ENCODE measurements around the gene CAV3. TPM values are rescaled to one million over a fixed set of nuclear protein-coding genes. Genes with fewer than 3 reads are reported as not detected.
A peak's percentile ranks its signal among the peaks of the same experiment; 100 is the strongest.

CAV3 gene
- total and polyA plus RNA-seq, 2 experiments from 2014 or later = 0.15 TPM; not detected in 1

- Histone ChIP-seq H3K4me1 (ENCODE audit: insufficient read depth) (peaks cover 21% of the 10 kb centered on the region), H3K27me3 (replicated peaks; ENCODE audit: insufficient read depth) (no peaks in the 10 kb centered on the region), H3K27ac (no peak overlapping the region), H3K36me3 (ENCODE audit: low read depth) (peaks cover 27% of the 10 kb centered on the region), H2AFZ (no peak overlapping the region), H3K4me2 (ENCODE audit: unreplicated experiment) (no peak overlapping the region), H3K4me3 (no peak overlapping the region), H3K9me2 (ENCODE audit: insufficient read depth) (no peaks in the 10 kb centered on the region), H3F3A (ENCODE audit: insufficient read depth) (peaks cover 72% of the 10 kb centered on the region), H3K9me3 (ENCODE audit: low read depth) (no peaks in the 10 kb centered on the region), H4K20me1 (ENCODE audit: insufficient read depth) (no peaks in the 10 kb centered on the region), H3K79me2 (ENCODE audit: insufficient read depth) (peaks cover 33% of the 10 kb centered on the region), H3K9ac (no peak overlapping the region)
- in situ Hi-C loops (cut with MboI) = loop anchor here (25.0 kb wide), 1 partner anchor 557 kb away; no protein-coding TSS in a partner anchor
- 58 to 59% methylated on average over 6 of the region's 6 CpGs for WGBS, 2 experiments (ENCODE audit: low coverage in 1 of 2, low lambda C conversion rate in 2 of 2, missing lambda C conversion rate in 2 of 2)
- peak; percentile 60 for DNase-seq
- TF ChIP-seq EZH2 (IDR thresholded peaks at IDR 0.05; ENCODE audit: insufficient read depth, poor library complexity, severe bottlenecking) = no peak
- TF ChIP-seq EZH2phosphoT487 (IDR thresholded peaks at IDR 0.05; ENCODE audit: insufficient read depth, low read depth) = no peak
Observed at GRCh38 chr3:8755564-8756237, 22.1 kb downstream of the CAV3 start.

- H3K27me3 ChIP-seq (replicated peaks; ENCODE audit: insufficient read depth) = no peaks in the 10 kb centered on the region
- H4K20me1 ChIP-seq (ENCODE audit: insufficient read depth) = no peaks in the 10 kb centered on the region
- no peaks in the 10 kb centered on the region for H3K9me2 ChIP-seq (ENCODE audit: insufficient read depth)
- no peak for TF ChIP-seq EZH2 (IDR thresholded peaks at IDR 0.05; ENCODE audit: insufficient read depth, poor library complexity, severe bottlenecking)
- TF ChIP-seq EZH2phosphoT487 (IDR thresholded peaks at IDR 0.05; ENCODE audit: insufficient read depth, low read depth) = no peak
- no peak overlapping the region for H2AFZ ChIP-seq
- H3K79me2 ChIP-seq (ENCODE audit: insufficient read depth) = peaks cover 37% of the 10 kb centered on the region
- DNase-seq = peak; percentile 68
- peaks cover 18% of the 10 kb centered on the region for H3K36me3 ChIP-seq (ENCODE audit: low read depth)
- H3K4me1 ChIP-seq (ENCODE audit: insufficient read depth) = peaks cover 21% of the 10 kb centered on the region
- no peak overlapping the region for H3K4me3 ChIP-seq
- peak overlapping the region; percentile 31 for H3K27ac ChIP-seq
- in situ Hi-C loops (cut with MboI) = loop anchor here (25.0 kb wide), 1 partner anchor 556 kb away; no protein-coding TSS in a partner anchor
- no peak overlapping the region for H3K4me2 ChIP-seq (ENCODE audit: unreplicated experiment)
- WGBS, 2 experiments (ENCODE audit: low coverage in 1 of 2, low lambda C conversion rate in 2 of 2, missing lambda C conversion rate in 2 of 2) = 72 to 73% methylated on average over 7 of the region's 7 CpGs
- H3F3A ChIP-seq (ENCODE audit: insufficient read depth) = peaks cover 66% of the 10 kb centered on the region
- H3K9ac ChIP-seq = no peak overlapping the region
- no peaks in the 10 kb centered on the region for H3K9me3 ChIP-seq (ENCODE audit: low read depth)
Observed at GRCh38 chr3:8756671-8757070, 23.1 kb downstream of the CAV3 start.

- no peak for TF ChIP-seq EZH2 (IDR thresholded peaks at IDR 0.05; ENCODE audit: insufficient read depth, poor library complexity, severe bottlenecking)
- no peak for TF ChIP-seq EZH2phosphoT487 (IDR thresholded peaks at IDR 0.05; ENCODE audit: insufficient read depth, low read depth)
- peak; percentile 95 for DNase-seq
- Histone ChIP-seq H3K4me1 (ENCODE audit: insufficient read depth) (peaks cover 21% of the 10 kb centered on the region), H3K4me2 (ENCODE audit: unreplicated experiment) (peak overlapping the region; percentile 10), H3K27ac (peak overlapping the region; percentile 68), H3K27me3 (replicated peaks; ENCODE audit: insufficient read depth) (no peaks in the 10 kb centered on the region), H3K9me2 (ENCODE audit: insufficient read depth) (no peaks in the 10 kb centered on the region), H3K36me3 (ENCODE audit: low read depth) (peaks cover 11% of the 10 kb centered on the region; the same call in 1 of the 2 replicates), H3K9me3 (ENCODE audit: low read depth) (no peaks in the 10 kb centered on the region), H4K20me1 (ENCODE audit: insufficient read depth) (no peaks in the 10 kb centered on the region), H3K4me3 (no peak overlapping the region), H3K9ac (peak overlapping the region; percentile 40), H2AFZ (peak overlapping the region; percentile 51), H3K79me2 (ENCODE audit: insufficient read depth) (peaks cover 47% of the 10 kb centered on the region), H3F3A (ENCODE audit: insufficient read depth) (peaks cover 68% of the 10 kb centered on the region)
- in situ Hi-C loops (cut with MboI) = loop anchor here (25.0 kb wide), 1 partner anchor 554 kb away; no protein-coding TSS in a partner anchor
- WGBS, 2 experiments (ENCODE audit: low coverage in 1 of 2, low lambda C conversion rate in 2 of 2, missing lambda C conversion rate in 2 of 2) = 52 to 53% methylated on average over 23 to 24 of the region's 24 CpGs
Observed at GRCh38 chr3:8757551-8758518, 24.2 kb downstream of the CAV3 start.

- peak overlapping the region; percentile 3 for H3K4me2 ChIP-seq (ENCODE audit: unreplicated experiment)
- H3K36me3 ChIP-seq (ENCODE audit: low read depth) = 0 out of 2 replicates have a peak, but pooled peaks cover 5% of the 10 kb centered on the region
- H3K79me2 ChIP-seq (ENCODE audit: insufficient read depth) = peaks cover 54% of the 10 kb centered on the region
- no peak overlapping the region for H3K4me3 ChIP-seq
- TF ChIP-seq EZH2 (IDR thresholded peaks at IDR 0.05; ENCODE audit: insufficient read depth, poor library complexity, severe bottlenecking) (no peak), EZH2phosphoT487 (IDR thresholded peaks at IDR 0.05; ENCODE audit: insufficient read depth, low read depth) (no peak)
- peak overlapping the region; percentile 68 for H3K27ac ChIP-seq
- peaks cover 70% of the 10 kb centered on the region for H3F3A ChIP-seq (ENCODE audit: insufficient read depth)
- H4K20me1 ChIP-seq (ENCODE audit: insufficient read depth) = no peaks in the 10 kb centered on the region
- in situ Hi-C loops (cut with MboI) = loop anchor here (25.0 kb wide), 1 partner anchor 553 kb away; no protein-coding TSS in a partner anchor
- no peaks in the 10 kb centered on the region for H3K27me3 ChIP-seq (replicated peaks; ENCODE audit: insufficient read depth)
- H3K4me1 ChIP-seq (ENCODE audit: insufficient read depth) = peaks cover 34% of the 10 kb centered on the region
- H3K9ac ChIP-seq = no peak overlapping the region
- DNase-seq = peak; percentile 0
- no peaks in the 10 kb centered on the region for H3K9me3 ChIP-seq (ENCODE audit: low read depth)
- WGBS, 2 experiments (ENCODE audit: low coverage in 1 of 2, low lambda C conversion rate in 2 of 2, missing lambda C conversion rate in 2 of 2) = 90 to 92% methylated on average over 7 of the region's 7 CpGs
- no peaks in the 10 kb centered on the region for H3K9me2 ChIP-seq (ENCODE audit: insufficient read depth)
- H2AFZ ChIP-seq = no peak overlapping the region
Observed at GRCh38 chr3:8759038-8759707, 25.6 kb downstream of the CAV3 start.
